NCI-H1105 treated with DMSO at 0.1 percent for 48 hours (cell line): ENCODE results near the gene LRRC14B.
"Not testable (repeated sequence)": the region's sequence is repeated elsewhere in the genome, so short reads cannot be mapped to it uniquely, and the experiment has no call there.

Source experiments
- DNase-seq: peaks from one replicate; lab custom pipeline; 2025; lab: John Stamatoyannopoulos, UW

The LRRC14B gene

GRCh38 chr5:160173-160510, 31.2 kb upstream of the LRRC14B start:
- no peak for DNase-seq

GRCh38 chr5:160921-161802, 30.1 kb upstream of the LRRC14B start:
- no peak for DNase-seq

- no peak for DNase-seq
Measured at GRCh38 chr5:161803-162110, 29.5 kb upstream of the LRRC14B start.

- no peak for DNase-seq
Measured at GRCh38 chr5:162190-162564, 29.1 kb upstream of the LRRC14B start.

- no peak for DNase-seq
Measured at GRCh38 chr5:162565-163337, 28.5 kb upstream of the LRRC14B start.

GRCh38 chr5:163338-163620, 28.0 kb upstream of the LRRC14B start:
- no peak for DNase-seq

- no peak for DNase-seq
Measured at GRCh38 chr5:163841-164240, 27.5 kb upstream of the LRRC14B start.

- no peak for DNase-seq
Measured at GRCh38 chr5:164244-164643, 27.1 kb upstream of the LRRC14B start.

- not testable (repeated sequence) for DNase-seq
Measured at GRCh38 chr5:164783-165182, 26.5 kb upstream of the LRRC14B start.

- DNase-seq = no peak
Measured at GRCh38 chr5:166441-167372, 24.6 kb upstream of the LRRC14B start.

- no peak for DNase-seq
Measured at GRCh38 chr5:167511-167910, 23.8 kb upstream of the LRRC14B start.

- DNase-seq = no peak
Measured at GRCh38 chr5:167982-168660, 23.2 kb upstream of the LRRC14B start.

- DNase-seq = no peak
Measured at GRCh38 chr5:169071-169727, 22.1 kb upstream of the LRRC14B start.

GRCh38 chr5:169728-170094, 21.6 kb upstream of the LRRC14B start:
- no peak for DNase-seq

GRCh38 chr5:170971-171800, 20.1 kb upstream of the LRRC14B start:
- DNase-seq = no peak

- DNase-seq = no peak
Measured at GRCh38 chr5:171801-172331, 19.4 kb upstream of the LRRC14B start.

GRCh38 chr5:172421-172820, 18.9 kb upstream of the LRRC14B start:
- DNase-seq = no peak

- no peak for DNase-seq
Measured at GRCh38 chr5:172841-173251, 18.4 kb upstream of the LRRC14B start.

- DNase-seq = no peak
Measured at GRCh38 chr5:173392-174290, 17.7 kb upstream of the LRRC14B start.

- no peak for DNase-seq
Measured at GRCh38 chr5:174291-174600, 17.0 kb upstream of the LRRC14B start.
